GM23248 (cell line): ENCODE results near the gene OGFRL1.

ENCODE experiments used
- EZH2 ChIP-seq: fragments of 200-600 bp; sonication (generic); IDR thresholded peaks from 2 replicates; pipeline ENCODE4 v1.6.1; 2018; ENCODE audit warnings: antibody characterized with exemption, mild to moderate bottlenecking; ENCODE audit not compliant: insufficient read depth, poor library complexity, severe bottlenecking
- EZH2phosphoT487 ChIP-seq: fragments of 200-600 bp; sonication (generic); IDR thresholded peaks from 2 replicates; pipeline ENCODE4 v1.6.1; 2018; ENCODE audit warnings: antibody characterized with exemption, moderate library complexity, mild to moderate bottlenecking, low read depth; ENCODE audit not compliant: insufficient read depth

- TF ChIP-seq EZH2phosphoT487: no peak
- no peak for TF ChIP-seq EZH2
Observed at GRCh38 chr6:71336901-71337300, 48.3 kb downstream of the OGFRL1 start.
